Measurements from ENCODE around the gene CACNA1D.

- no peak for TF ChIP-seq CTCF (optimal IDR thresholded peaks at IDR 0.05 in 1 of 3, IDR thresholded peaks at IDR 0.05 in 1 of 3, conservative IDR thresholded peaks at IDR 0.05 in 1 of 3; ENCODE audit: extremely low read depth in 1 of 3, insufficient read depth in 2 of 3, low read length in 3 of 3)
- no peak for TF ChIP-seq EZH2 (IDR thresholded peaks at IDR 0.05; ENCODE audit: low read length)
Measured at GRCh38 chr3:53753518-53754183, 259.2 kb downstream of the CACNA1D start.
